HCT116 (cell line): ENCODE results near the gene GGA2.

ENCODE experiments used
- POLR2A ChIP-seq: IDR thresholded peaks from 2 replicates; pipeline ENCODE4 v1.7.0; 2011; ENCODE audit warnings: borderline replicate concordance; ENCODE audit not compliant: insufficient read depth, insufficient read length; ENCODE audit errors: extremely low read depth
- ZNF274 ChIP-seq: fragments of 200-500 bp; sonication (Bioruptor generic); IDR thresholded peaks from 2 replicates; pipeline ENCODE4 v1.6.1; 2014; ENCODE audit warnings: mild to moderate bottlenecking, low read depth, low read length, inconsistent platforms
- TF ChIP-seq, protein P1 (sequence below), 3 experiments: fragments of 200-600 bp in 1 of 3; sonication (generic) in 1 of 3; IDR thresholded peaks in 2 of 3; conservative IDR thresholded peaks in 1 of 3; 2 replicates each; pipeline ENCODE4 v1.5.1; 2012 to 2017; ENCODE audit warnings: low read depth in 2 of 3, low read length in 2 of 3, antibody characterized with exemption in 1 of 3, borderline replicate concordance in 1 of 3, control low read depth in 1 of 3, mild to moderate bottlenecking in 1 of 3, mixed read lengths in 1 of 3, mixed run types in 1 of 3, moderate library complexity in 1 of 3; ENCODE audit not compliant: insufficient read depth in 1 of 3
- TF ChIP-seq, protein P2 (sequence below): IDR thresholded peaks from 2 replicates; pipeline ENCODE4 v1.6.1; 2011; ENCODE audit warnings: mild to moderate bottlenecking, low read length, moderate library complexity; ENCODE audit not compliant: insufficient replicate concordance; ENCODE audit errors: extremely low read depth

DNA sequence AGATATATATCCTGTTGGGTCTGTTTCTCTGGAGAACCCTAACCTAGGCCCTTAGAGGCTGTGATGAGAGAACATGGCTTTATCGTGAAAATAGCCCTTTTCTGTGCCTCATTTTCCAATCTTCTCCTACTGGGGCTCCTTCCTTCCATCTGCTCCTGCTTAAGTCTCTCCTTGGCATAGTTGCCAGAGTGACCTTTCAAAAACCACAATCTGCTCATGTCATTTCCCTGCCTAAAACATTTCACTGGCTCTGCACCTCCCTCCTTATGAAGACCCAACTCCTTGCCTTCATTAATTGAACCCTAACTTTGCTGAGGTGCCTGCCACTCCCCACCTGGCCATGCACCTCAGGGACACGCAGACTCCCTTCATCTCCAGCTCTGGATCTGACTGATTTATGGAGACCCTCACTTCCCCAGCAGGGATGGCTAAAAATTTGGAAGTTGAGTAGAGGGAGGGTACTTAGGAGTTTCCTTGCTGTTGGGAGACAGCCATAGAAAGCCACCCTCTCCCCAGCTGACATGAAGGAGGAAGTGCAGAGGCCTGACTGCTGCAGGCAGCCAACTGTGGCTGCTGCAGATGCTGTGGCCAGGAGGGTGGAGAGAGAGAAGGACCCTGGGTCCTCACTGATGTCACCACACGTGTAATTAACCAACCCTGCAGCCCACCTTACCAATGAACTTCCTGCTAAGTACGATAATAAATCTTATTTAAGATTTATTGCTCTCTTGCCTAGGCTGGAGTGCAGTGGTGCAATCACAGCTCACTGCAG, 6.3 kb upstream of the GGA2 start:
- TF ChIP-seq ZNF274 (no peak), POLR2A (no peak)
- TF ChIP-seq, protein P1, sequence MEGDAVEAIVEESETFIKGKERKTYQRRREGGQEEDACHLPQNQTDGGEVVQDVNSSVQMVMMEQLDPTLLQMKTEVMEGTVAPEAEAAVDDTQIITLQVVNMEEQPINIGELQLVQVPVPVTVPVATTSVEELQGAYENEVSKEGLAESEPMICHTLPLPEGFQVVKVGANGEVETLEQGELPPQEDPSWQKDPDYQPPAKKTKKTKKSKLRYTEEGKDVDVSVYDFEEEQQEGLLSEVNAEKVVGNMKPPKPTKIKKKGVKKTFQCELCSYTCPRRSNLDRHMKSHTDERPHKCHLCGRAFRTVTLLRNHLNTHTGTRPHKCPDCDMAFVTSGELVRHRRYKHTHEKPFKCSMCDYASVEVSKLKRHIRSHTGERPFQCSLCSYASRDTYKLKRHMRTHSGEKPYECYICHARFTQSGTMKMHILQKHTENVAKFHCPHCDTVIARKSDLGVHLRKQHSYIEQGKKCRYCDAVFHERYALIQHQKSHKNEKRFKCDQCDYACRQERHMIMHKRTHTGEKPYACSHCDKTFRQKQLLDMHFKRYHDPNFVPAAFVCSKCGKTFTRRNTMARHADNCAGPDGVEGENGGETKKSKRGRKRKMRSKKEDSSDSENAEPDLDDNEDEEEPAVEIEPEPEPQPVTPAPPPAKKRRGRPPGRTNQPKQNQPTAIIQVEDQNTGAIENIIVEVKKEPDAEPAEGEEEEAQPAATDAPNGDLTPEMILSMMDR (IDR thresholded peaks at IDR 0.05 in 2 of 3, conservative IDR thresholded peaks at IDR 0.05 in 1 of 3; ENCODE audit: borderline replicate concordance in 1 of 3, insufficient read depth in 1 of 3, low read depth in 2 of 3, low read length in 2 of 3), result no peak
- TF ChIP-seq, protein P2, sequence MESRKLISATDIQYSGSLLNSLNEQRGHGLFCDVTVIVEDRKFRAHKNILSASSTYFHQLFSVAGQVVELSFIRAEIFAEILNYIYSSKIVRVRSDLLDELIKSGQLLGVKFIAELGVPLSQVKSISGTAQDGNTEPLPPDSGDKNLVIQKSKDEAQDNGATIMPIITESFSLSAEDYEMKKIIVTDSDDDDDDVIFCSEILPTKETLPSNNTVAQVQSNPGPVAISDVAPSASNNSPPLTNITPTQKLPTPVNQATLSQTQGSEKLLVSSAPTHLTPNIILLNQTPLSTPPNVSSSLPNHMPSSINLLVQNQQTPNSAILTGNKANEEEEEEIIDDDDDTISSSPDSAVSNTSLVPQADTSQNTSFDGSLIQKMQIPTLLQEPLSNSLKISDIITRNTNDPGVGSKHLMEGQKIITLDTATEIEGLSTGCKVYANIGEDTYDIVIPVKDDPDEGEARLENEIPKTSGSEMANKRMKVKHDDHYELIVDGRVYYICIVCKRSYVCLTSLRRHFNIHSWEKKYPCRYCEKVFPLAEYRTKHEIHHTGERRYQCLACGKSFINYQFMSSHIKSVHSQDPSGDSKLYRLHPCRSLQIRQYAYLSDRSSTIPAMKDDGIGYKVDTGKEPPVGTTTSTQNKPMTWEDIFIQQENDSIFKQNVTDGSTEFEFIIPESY, result no peak
